ENCODE measurements around the gene PRPF18.
A peak's percentile ranks its signal among the peaks of the same experiment; 100 is the strongest.

Gene PRPF18

DNA sequence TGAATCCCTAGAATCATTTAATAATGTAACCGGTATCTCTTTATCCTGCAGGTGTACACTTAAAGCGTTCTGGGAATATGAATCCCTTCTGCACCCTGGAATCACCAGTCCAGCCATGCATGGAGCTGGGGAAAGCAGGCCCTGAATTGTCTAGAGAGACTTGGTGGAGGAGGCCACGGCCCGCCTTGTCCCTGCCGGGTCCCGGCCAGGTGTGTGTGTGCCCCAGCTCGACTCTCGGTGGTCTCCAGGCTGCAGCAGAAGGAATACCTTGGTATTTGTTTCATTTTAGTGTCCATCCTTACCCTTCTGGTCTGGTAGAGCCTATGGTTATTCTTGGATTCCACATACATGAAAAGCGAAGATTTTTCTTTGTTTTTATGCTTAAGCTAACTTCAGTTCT lies 58.1 kb downstream of the PRPF18 start:
- no peak for DNase-seq

DNA sequence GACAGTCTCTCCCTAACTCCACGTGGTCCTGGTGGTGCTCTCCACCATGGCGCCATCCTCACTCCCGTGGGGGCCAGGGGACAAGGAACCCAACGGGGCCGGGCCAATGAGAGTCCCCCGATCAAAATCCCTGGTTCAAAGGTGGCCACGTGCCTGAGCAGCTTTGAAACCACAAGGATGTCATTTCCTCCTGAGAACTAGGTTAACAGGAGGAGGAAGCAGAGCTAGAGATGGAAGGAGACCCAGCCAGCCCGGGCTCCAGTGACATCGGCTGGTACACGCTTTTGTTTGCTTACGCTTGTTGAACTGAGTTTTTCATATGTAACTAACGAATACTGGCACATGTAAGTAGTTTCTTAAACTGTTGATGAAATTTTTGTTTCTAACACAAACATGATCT lies 61.7 kb downstream of the PRPF18 start:
- no peak for DNase-seq

DNA sequence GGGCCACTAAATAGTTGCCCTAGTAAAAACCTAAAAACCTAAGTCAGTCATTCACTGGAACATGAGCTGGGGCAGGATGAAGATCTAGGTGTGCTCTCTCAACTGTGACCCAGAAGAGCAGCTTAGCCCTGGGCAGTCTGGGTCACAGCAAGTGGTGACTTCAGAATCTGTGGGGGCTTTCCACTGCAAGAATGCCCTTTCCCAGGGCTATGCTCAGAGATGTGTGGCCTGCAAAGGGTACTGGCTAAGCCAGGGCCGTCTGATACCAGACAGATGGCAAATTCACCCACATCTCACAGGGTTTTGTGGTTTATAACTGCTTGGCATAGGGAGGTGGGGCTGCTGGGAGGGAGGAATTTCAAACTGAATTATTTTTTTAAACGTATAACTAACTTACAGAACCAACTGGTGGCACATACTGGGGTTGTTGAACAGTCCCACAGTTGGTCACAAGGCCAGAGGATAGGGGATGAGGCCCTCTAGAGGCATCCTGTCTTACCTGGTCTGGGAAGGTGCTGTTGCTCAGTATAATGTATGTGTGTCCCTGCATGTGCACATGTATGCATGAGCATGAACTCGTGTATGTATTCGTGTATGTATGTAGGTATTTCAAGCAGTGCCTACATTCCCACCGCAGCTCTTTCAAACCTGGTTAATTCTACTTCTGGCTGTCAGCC lies 63.2 kb downstream of the PRPF18 start:
- no peak for DNase-seq

DNA sequence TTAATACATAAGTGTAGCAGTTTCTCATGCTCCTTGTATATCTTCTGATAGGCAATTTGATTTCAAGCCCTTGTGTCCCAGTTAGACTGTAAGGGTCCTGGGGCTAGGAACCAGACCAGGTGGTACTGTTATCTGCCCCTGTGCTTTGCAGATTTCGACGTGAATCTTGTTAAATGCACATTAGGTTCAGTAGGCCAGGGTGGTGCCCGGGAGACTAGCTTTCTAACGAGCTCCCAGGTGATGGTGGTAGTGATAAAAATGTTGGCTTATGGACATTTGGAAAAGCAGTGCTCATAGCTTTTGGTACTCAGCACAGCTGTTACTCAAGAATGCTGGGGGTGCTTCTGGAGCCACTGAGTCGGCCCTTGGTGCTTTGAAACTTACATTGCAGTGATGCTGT lies 64.2 kb downstream of the PRPF18 start:
- no peak for DNase-seq

DNA sequence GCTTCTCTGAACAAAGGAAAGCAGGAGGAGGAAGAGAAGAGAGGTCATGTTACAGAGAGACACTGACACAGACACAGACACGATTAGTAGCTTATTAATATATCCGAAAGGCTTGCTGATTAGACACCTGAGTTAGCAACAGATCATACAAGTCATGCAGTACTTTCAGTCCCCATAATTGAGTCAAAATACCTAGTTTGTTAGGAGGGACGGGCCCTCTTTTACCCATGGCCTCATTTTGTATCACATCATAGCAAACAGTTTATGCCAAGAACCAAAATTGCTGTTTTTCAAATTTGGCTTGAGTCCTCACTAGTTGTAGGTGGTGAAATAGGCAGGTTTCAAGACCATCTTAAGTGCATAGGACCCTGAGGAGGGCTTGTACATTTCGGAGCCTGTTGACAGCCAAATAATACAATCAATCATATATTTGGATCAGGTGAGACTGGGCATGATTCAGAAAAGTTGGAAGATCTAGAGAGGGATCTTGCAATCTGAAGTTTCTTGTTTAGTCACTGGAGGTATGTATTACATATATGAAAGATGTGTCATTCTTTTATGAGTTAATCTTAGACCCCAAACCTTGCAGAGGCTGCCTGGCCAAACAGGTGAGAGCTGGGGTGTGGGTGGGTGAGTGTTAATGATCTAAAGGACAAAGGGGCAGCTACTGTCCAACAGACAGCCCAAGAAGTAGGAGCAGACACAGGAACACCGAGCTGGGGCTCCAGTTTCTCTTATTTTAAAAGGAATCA lies 65.4 kb downstream of the PRPF18 start:
- DNase-seq: no peak

DNA sequence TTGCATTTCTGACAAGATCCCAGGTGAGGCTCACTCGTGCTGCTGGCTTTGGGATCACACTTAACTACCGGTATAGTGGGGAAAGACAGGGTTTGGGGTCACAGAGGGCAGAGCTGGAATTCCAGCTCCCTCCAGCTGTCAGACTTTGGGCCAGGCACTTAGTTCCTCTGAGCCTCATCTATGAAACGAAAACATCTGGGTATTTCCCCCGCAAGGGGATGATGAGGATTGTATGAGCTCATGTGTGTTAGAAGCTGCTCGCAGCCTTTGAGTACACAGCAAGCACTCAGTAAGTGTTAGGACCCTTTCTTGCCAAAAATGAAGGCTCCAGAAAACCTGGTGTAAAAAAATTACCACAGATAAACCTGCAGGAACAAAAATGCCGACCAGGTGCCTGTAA lies 66.1 kb downstream of the PRPF18 start:
- no peak for DNase-seq

DNA sequence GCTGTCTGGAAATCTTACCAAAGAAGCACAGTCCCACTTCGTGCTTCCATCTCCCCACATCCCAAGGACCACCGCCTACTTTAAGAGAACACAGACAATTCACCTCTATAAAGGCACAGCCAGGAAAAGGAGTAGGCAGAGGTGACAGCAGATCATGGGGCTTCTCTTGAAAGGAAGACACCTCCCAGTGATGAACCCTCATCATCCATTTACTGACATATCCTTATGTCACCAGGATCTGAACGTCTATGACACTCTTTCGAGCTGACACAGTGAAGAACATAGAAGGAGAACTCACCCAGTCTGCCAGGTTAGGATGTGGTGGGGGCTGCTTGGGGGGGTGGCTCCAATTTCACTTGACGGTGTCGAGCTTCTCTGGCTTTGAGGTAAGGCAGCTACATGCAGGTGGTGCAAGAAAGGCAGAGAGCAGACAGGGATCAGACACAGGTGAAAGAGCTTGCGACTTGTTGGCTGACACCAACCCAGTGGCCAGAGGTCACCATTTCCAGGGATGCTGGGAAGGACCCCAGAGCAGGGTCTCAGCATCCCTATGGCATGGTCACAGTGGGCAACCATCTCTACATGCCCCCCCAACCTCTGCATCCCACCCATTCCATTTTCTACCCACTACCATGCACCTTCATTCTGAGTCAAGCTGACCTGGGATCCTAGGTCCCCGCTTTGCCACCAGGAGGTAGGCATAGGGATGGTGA lies 67.5 kb downstream of the PRPF18 start:
- no peak for DNase-seq

DNA sequence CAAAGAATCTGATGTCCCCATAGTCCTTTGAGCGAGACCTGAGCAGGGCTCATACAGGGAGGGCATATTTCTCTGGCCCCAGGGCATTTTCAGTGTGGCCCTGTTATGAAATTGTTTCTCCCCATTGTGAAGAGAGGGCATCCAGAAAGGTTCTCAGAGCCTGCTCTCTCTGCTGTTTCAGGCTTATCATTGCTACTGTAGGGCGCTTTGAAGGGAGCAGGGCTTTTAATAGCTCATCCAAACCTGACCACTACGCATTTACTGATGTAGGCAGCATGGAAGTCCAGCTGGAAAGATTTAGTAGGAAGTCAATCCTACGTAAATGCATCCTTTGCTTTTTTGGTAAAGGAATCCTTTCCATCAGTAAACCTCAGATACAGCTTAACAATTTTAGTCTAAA lies 68.1 kb downstream of the PRPF18 start:
- no peak for DNase-seq

DNA sequence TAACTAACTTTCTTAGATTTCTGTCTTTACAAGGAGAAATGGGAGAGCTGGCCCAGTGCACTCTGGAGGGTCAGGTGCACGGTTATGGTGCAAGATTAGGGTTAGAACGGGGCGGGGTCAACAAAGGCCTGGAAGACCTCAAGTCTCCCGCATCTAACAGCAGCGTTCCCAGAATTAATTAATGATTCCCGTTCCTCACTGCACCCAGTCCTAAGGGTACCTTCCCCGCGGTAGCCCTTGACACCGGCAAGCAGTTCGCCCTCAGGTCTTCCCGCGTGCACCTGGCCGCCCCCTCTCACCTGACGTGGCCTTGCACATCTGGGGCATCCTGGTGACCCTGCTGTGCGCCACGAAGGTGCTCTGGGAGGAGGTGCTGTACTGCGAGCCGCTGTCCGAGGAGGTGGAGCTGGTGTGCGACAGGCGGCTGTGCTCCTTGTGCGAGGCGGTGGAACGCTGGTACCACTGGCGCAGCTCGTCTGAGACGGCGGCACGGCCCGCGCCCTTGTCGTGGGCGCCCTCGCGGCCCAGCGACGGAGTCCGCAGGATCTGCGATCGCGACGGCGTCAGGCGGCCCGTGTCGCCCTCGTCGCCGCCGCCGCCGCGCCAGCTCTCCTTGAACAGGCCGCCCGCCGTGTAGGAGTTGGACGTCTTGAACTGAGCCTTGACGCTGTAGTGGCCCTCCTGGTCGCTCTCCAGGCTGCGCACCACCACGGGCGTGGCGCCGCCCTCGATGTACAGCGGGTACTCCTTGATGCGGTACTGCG lies 69.8 kb downstream of the PRPF18 start:
- DNase-seq: no peak

DNA sequence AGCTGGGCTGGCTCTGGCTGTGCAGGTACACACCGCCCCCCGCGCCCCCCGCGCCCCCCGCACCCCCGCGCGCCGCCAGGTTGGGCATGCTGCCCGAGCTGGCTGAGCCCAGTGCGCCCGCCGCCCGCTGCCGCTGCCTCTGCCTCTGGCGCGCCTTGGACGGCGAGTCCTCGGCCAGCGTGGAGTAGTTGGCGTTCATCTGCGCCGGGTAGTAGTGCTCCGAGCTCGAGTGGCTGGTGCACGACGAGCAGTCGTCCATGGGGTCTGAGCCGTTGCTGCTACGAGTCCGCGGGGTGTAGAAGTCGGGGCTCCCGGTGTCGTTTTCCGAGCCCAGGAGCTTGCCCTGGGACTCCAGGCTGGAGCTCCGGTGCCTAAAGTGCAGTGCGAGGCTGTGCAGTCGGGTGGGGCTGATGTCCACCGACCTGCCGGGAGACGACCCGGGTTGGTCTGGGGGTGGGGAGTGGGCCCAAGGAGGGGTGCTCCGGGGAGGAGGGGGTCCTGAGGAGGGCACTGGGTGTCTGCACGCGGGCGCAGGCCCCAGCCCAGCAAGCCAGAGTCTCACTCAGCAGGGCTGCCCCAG lies 70.4 kb downstream of the PRPF18 start:
- DNase-seq: no peak

DNA sequence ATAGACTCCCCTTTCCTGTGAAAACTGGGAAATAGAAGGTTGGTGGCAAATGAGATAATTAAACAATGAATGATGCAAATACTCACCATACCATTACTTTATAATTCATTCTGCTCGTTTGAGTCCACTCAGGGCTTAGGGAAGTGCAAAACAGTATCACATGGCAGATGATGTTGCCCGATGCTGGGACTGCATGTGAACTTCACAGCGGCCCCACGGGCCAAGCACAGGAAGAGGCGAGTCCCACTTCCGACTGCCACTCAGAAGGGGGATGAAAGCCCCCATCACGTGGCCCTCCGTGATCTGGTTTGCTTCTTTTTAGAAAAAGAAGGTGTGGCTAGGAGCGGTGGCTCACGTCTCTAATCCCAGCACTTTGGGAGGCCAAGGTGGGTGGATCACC lies 71.5 kb downstream of the PRPF18 start:
- DNase-seq: no peak

DNA sequence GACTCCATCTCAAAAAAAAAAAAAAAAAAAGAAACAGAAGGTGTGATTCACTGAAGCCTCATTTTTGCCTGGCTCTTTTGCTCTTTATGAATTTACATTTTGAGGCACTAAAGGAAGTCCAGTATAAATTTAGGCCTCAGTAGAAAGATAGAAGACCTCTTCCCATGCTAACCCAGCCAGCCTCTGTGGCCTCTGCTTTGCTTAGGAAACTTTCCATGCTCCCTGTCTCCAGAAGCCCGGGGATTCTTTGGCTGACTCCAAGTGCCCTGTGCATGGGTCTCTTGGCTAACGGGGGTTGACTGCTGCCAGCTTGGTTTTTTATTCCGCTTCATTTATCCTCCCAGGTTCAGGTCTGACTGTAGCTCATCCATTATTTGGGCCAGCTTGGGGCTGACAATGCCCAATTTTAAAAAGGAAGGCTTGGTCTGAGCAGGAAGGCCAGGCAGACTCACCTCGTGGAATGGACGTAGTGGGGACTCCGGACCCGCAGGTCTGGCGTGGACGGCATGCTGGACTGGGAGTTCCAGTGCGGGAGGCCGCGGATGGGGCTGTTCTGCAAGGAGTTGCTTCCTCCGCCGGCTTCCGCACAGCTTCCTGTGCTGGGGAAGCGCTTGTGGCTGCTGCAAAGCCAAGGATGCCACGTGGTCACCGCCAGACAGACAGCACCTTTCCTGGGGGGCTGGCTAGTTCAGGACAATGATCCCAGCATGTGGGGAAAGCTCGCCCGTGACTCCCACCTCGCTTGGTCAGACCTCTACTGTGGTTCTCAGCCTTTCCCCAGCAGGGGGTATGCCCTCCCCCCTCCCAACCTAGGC lies 72.3 kb downstream of the PRPF18 start:
- DNase-seq: no peak

- DNase-seq: peak; percentile 68
These were observed 73.3 kb downstream of the PRPF18 start for GRCh38 chr10:13659887-13660550.

- DNase-seq: no peak
These were observed 73.8 kb downstream of the PRPF18 start for GRCh38 chr10:13660551-13660920.

GRCh38 chr10:13661256-13661655 lies 74.5 kb downstream of the PRPF18 start:
- no peak for DNase-seq

GRCh38 chr10:13665516-13666262 lies 78.9 kb downstream of the PRPF18 start:
- DNase-seq: no peak

DNA sequence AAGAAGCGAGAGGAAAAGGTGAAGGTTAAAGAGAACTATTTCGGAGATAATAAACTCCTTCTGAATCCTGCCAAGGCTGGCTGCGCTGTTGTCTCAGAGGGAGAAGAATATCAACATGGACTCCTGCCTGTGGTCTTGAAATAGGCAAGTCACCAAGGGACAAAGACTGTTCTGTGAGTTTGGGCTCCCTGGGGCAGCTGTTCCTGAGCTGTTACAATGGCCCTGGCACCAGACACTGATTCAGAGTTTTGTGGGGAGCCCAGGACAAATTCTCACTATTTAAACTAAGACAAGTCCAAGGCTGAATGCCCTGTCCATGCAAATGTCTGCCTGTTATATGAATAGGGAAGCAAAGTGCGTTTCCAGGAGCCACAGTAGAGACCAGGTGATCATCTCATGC lies 81.4 kb downstream of the PRPF18 start:
- no peak for DNase-seq

DNA sequence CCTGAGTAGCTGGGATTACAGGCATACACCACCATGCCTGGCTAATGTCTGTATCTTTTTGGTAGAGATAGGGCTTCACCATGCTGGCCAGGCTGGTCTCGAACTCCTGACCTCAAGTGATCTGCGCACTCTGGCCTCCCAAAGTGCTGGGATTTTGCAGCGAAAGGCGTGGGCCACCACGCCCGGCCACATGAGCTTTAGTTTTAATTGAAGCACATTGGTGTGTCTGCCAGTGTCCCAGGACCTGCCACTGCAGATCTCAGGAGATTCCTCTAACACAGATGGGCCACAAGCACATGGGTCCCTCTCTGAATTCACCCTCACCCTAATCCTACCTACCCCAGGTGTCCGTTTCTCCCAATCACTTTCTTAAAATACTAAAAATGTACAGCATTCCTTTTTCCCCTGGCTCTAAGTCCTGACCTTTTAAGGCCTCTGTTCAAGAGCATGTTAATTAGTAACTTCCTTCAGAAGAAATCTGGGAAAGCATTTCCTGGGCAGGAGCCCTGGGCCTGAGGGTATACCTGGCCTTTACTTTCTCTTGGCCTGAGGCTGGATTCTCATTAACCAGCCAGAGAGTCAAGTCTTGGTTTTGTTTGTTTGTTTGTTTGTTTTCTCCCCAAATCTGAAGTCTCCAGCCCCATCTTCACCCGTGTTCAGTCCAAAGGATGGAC lies 82.6 kb downstream of the PRPF18 start:
- DNase-seq: no peak

DNA sequence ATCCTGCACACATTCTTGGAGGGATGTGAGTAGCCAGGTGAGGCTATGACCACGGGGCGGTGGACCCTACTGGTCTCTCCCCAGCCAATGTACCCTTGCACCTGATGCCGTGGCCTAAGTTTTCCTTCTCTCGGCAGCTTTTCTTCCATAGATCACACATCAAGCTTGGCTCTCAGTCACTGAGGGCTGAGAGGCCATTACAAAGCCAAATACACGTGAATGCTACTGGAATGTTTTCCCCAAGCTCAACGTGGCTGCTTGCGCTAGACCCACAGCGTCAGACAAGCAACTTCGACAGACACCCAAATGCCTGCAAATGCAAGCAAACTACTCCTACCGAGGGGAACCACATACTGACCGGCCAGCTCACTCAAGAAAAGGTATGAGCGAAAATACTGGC lies 83.1 kb downstream of the PRPF18 start:
- no peak for DNase-seq

GRCh38 chr10:13670311-13670710 lies 83.5 kb downstream of the PRPF18 start:
- DNase-seq: no peak
